Mesangial cell (primary cell): ENCODE measurements around the gene SLC16A11. TPM values are rescaled to one million over a fixed set of nuclear protein-coding genes. Genes with fewer than 3 reads are reported as not detected.

Experiments
- total RNA-seq: library from RNA; depleted of rRNA; stranded (reverse); fragments of >200 nt; gene quantifications from 2 replicates; pipeline ENCODE4 v1.2.3, GENCODE V29; 2015

SLC16A11 gene, protein sequence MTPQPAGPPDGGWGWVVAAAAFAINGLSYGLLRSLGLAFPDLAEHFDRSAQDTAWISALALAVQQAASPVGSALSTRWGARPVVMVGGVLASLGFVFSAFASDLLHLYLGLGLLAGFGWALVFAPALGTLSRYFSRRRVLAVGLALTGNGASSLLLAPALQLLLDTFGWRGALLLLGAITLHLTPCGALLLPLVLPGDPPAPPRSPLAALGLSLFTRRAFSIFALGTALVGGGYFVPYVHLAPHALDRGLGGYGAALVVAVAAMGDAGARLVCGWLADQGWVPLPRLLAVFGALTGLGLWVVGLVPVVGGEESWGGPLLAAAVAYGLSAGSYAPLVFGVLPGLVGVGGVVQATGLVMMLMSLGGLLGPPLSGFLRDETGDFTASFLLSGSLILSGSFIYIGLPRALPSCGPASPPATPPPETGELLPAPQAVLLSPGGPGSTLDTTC
- 0.13 and 0.16 TPM in 2 replicates for total RNA-seq

DNA sequence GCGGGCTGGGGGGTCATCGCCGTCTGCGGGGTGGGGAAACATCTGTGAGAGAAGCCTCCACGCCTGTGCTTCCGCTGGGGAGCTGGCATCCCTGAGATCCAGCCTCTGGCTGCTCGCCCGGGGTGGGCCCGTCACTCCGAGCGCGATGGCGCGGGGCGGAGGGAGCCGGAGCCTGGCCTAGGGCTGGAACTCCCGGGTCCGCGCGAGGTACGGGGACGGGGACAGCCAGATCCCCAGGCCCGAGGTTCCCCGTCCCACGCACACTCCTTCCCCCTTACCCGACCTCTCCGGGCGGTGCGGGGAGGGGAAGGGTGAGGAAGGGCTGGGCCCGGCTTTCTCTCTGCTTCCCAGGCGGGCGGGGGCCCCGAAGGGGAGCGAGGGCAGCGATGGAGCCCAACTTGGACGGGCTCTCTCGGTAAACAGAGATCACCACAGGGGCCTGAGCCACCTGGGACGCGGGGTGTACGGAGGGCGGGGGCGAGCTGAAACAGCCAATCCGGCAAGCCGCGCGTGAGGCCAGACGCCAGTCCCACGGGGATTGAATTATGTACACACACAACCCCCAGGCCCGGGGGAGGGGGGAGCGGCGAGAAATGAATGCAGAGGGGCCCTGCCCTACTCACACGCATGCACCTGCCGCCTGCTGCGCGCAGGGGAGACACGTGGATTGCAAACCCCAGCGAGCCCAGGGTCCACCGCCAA, at the start of gene SLC16A11:
TSS of gene SLC16A11 (minus strand) at position 596 of the 702 bp plus-strand sequence. CDS start at position 17, 579 bp downstream.

DNA sequence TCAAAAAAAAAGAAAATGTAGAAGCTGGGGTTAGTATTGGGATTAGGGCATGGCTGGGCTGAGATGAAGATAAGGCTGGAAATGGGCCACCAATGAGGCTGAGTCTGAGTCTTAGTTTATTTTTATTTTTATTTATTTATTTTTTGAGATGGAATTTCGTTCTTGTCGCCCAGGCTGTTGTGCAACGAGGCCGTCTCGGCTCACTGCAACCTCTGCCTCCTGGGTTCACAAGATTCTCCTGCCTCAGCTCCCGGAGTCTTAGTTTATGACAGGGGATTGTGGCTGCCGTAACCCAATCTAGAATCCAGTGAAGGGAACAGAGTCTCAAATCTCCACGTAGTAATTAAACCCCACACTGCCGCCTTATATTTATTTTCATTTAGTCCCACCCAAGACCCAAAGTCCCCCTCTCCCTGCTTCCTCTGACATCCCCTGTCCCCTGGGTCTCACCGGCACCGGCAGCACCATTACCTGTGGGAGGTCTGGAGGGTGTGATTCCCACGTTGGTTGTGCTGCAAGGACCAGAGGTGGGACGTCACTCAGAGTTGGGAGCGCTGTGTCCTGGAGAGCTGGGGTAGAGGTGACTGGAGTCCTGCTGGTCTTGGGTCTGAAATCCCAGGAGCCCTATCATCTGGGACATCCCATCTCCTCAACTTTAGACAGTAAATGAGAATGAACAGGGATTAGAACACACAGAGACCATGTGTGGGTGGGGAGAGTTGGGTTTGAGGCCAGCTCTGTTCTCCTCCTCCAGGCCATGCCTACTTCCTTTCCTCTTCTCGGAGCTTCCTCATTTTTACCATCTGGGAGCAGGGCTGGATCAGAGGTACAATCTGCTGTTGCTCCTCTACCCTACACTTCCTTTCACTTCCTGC, 35.9 kb upstream of the SLC16A11 start, which contains the start of gene CLEC10A:
TSS of gene CLEC10A (minus strand) at position 671 of the 875 bp plus-strand sequence. CDS start 1,439 bp downstream, outside the sequence.

DNA sequence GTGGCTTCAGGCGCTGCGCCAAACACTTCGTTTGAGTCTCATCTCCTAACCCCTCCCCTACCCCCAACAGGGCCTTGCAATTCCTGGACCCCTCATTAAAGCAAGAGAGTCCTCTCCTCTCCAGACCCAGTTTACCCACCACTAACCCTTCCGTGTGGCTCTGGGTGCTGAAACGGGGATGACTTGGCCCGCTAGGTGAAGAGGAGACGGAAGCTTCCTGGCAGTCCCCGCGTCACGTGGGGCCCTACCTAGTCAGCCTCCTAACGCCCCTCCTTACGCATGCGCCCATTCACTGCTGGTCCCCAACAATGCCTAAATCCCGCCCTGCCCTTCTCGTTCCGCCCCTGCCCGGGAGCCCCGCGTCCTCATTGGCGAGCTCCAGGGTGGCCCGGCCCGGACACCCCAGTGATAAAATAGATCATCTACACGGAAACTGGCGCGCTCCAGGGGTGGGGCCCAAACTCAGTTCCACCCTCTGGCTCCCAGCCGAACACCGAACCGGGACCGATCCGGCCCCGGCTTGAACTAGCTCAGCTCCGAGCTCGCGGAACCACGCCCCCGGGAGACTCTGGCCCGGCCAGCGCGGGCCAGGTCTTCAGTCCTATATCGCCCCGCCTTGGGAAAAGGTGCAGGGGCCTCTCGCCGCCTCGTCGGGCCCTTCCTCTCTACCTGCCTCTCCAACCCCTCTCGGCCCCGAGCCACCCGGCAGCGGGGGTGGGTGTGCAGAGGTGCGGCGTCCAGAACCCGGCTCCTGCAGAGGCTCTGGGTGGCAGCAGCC, 8.1 kb downstream of the SLC16A11 start, which contains the start of gene SLC16A13:
TSS of gene SLC16A13 (plus strand) at position 425 of the 778 bp plus-strand sequence. CDS start 368 bp downstream, outside the sequence.

DNA sequence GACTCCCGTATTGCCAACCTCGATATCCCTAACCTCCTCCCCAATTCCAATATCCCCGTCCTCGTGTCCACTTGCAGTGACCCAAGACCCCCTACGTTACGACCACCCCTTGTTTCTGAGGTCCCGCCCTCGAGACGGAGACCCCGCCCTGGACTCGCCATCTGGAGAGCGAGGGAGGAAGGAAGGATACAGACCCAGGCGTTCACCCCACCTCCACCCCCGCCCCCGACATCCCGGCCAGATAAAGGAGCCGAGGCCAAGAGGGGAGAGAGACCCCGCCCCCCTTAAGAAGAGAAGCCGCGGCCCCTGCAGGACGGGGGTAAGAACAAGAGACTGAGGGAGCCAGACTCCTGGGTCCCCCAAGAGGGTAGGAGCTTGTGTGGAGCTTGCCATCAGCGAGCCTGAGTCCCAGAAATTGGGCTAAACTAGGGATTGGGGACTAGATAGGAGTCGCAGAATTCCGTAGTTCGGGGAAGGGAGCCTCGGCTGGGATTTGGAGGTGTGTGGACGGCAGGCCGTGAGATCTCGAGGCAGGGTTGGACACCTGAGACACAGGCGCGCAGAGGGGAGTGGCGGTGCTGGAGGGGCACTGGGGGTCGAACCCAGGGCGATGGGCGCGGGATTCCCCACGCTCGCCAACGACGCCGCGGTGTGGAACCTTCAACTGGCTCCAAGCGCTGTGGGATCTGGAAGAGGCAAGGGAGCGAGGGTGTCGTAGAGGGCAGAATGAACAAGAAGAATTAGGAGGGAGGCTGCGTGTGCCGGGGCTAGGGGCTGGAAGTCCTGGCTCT, 20.9 kb downstream of the SLC16A11 start, which contains the start of gene BCL6B:
TSS of gene BCL6B (plus strand) at position 270 of the 791 bp plus-strand sequence. CDS start 622 bp downstream, outside the sequence.

DNA sequence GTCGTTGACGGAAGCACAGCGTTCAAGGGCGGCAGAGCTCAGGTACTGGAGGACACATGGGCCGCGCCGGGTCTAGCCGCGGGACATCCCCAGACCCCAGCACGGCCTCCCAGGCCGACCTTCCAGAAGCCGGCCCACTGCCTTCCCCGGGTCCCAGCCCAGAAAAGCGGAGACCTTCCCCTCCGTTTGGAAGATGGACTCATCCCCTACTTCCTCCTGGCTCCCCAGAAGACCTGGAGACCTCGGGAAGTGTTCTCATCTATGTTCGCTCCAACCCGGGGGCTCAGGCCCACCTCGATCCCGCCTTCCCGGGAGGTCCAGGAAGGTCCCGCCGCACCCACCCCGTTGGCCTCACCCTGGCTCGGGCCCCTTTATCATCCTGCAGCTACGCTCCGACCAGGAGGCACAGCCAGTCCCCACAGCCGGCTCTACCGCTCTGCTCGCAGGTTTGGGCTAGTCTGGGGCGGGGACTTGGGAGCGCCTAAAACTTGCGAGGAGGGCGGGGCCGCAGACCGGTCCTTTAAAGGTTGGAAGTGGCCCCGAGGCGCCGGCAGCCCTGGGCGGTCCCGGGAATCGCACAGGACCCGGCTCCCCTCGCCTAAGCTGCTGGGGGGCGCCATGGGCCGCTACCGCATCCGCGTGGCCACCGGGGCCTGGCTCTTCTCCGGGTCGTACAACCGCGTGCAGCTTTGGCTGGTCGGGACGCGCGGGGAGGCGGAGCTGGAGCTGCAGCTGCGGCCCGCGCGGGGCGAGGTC, 48.2 kb downstream of the SLC16A11 start, which contains the start of gene ALOX12:
TSS of gene ALOX12 (plus strand) at position 550 of the 756 bp plus-strand sequence. CDS start at position 619, 69 bp downstream.

Other genes with a start within 250 kb of the SLC16A11 start
- not detected in 2 replicates for gene TEKT1, start 212.4 kb downstream of the SLC16A11 start, total RNA-seq
- under 0.01 TPM in 1 of 2 replicates, not detected in the other for gene ALOX12, start 48.0 kb downstream of the SLC16A11 start, total RNA-seq
- 271 and 327 TPM in 2 replicates for gene RNASEK, start 31.5 kb downstream of the SLC16A11 start, total RNA-seq
- gene BCL6B, start 21.0 kb downstream of the SLC16A11 start, total RNA-seq, result under 0.01 and 0.13 TPM in 2 replicates
- 2.8 and 3.0 TPM in 2 replicates for gene SLC16A13, start 8.1 kb downstream of the SLC16A11 start, total RNA-seq
- not detected in 2 replicates for gene CLEC10A, start 36.2 kb upstream of the SLC16A11 start, total RNA-seq
- gene ASGR2, start 70.7 kb upstream of the SLC16A11 start, total RNA-seq, result not detected in 2 replicates
- 0.63 and 1.6 TPM in 2 replicates for gene ASGR1, start 135.3 kb upstream of the SLC16A11 start, total RNA-seq
- gene DLG4, start 175.7 kb upstream of the SLC16A11 start, total RNA-seq, result 6.7 and 13.9 TPM in 2 replicates
- 261 and 318 TPM in 2 replicates for gene ACADVL, start 175.8 kb upstream of the SLC16A11 start, total RNA-seq
- 51.0 and 69.3 TPM in 2 replicates for gene DVL2, start 190.4 kb upstream of the SLC16A11 start, total RNA-seq
- gene PHF23, start 195.4 kb upstream of the SLC16A11 start, total RNA-seq, result 27.4 and 45.8 TPM in 2 replicates
- gene GABARAP, start 198.4 kb upstream of the SLC16A11 start, total RNA-seq, result 262 and 715 TPM in 2 replicates
- gene CTDNEP1, start 207.6 kb upstream of the SLC16A11 start, total RNA-seq, result 78.1 and 103 TPM in 2 replicates
- 37.9 and 42.0 TPM in 2 replicates for gene ELP5, start 208.1 kb upstream of the SLC16A11 start, total RNA-seq
- 12.4 and 33.1 TPM in 2 replicates for gene CLDN7, start 218.4 kb upstream of the SLC16A11 start, total RNA-seq
- under 0.01 and 0.76 TPM in 2 replicates for gene SLC2A4, start 237.6 kb upstream of the SLC16A11 start, total RNA-seq